Panc1 (cell line): ENCODE data around the gene JAG1.

Experiments
- POLR2AphosphoS5 ChIP-seq: IDR thresholded peaks from 2 replicates; pipeline ENCODE4 v1.6.1; 2012; ENCODE audit warnings: mild to moderate bottlenecking, low read depth, low read length, moderate library complexity
- SIN3A ChIP-seq: IDR thresholded peaks from 2 replicates; pipeline ENCODE4 v1.6.1; 2012; ENCODE audit warnings: low read depth, mild to moderate bottlenecking, low read length, moderate library complexity, borderline replicate concordance; ENCODE audit not compliant: insufficient read depth
- TF ChIP-seq, protein P1 (sequence below): fragments of 450-650 bp; IDR thresholded peaks from 2 replicates; pipeline ENCODE4 v1.5.1; 2017; ENCODE audit warnings: mild to moderate bottlenecking
- TF ChIP-seq, protein P2 (sequence below), 2 experiments: IDR thresholded peaks; 2 replicates each; pipeline ENCODE4 v1.6.1; 2011 to 2012; ENCODE audit warnings: low read depth in 2 of 2, control low read depth in 1 of 2, low read length in 1 of 2, mild to moderate bottlenecking in 1 of 2, moderate library complexity in 1 of 2; ENCODE audit not compliant: insufficient read depth in 1 of 2

DNA sequence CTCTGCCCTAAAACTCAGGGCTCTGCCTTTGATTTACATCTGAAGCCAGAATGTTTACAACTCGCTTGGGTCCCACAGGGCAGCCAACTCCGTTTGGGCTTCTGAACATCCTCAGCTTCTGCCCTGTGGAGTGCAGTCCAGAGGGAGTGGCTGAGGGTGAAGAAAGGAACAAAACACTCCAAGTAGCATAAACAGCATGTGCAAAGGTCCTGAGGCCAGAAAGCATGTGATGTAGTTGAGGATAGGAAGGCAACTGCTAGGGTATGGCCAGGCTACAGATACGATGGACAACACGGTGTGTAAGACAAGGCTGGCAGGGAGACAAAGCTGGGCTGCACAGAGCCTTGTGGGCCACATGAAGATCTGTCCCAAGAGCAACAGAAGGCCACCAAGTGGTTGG is 12.5 kb downstream of the JAG1 start:
- TF ChIP-seq, protein P1, sequence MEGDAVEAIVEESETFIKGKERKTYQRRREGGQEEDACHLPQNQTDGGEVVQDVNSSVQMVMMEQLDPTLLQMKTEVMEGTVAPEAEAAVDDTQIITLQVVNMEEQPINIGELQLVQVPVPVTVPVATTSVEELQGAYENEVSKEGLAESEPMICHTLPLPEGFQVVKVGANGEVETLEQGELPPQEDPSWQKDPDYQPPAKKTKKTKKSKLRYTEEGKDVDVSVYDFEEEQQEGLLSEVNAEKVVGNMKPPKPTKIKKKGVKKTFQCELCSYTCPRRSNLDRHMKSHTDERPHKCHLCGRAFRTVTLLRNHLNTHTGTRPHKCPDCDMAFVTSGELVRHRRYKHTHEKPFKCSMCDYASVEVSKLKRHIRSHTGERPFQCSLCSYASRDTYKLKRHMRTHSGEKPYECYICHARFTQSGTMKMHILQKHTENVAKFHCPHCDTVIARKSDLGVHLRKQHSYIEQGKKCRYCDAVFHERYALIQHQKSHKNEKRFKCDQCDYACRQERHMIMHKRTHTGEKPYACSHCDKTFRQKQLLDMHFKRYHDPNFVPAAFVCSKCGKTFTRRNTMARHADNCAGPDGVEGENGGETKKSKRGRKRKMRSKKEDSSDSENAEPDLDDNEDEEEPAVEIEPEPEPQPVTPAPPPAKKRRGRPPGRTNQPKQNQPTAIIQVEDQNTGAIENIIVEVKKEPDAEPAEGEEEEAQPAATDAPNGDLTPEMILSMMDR, result no peak
- TF ChIP-seq, protein P2, sequence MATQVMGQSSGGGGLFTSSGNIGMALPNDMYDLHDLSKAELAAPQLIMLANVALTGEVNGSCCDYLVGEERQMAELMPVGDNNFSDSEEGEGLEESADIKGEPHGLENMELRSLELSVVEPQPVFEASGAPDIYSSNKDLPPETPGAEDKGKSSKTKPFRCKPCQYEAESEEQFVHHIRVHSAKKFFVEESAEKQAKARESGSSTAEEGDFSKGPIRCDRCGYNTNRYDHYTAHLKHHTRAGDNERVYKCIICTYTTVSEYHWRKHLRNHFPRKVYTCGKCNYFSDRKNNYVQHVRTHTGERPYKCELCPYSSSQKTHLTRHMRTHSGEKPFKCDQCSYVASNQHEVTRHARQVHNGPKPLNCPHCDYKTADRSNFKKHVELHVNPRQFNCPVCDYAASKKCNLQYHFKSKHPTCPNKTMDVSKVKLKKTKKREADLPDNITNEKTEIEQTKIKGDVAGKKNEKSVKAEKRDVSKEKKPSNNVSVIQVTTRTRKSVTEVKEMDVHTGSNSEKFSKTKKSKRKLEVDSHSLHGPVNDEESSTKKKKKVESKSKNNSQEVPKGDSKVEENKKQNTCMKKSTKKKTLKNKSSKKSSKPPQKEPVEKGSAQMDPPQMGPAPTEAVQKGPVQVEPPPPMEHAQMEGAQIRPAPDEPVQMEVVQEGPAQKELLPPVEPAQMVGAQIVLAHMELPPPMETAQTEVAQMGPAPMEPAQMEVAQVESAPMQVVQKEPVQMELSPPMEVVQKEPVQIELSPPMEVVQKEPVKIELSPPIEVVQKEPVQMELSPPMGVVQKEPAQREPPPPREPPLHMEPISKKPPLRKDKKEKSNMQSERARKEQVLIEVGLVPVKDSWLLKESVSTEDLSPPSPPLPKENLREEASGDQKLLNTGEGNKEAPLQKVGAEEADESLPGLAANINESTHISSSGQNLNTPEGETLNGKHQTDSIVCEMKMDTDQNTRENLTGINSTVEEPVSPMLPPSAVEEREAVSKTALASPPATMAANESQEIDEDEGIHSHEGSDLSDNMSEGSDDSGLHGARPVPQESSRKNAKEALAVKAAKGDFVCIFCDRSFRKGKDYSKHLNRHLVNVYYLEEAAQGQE (IDR thresholded peaks at IDR 0.05; ENCODE audit: insufficient read depth in 1 of 2, low read depth in 2 of 2, low read length in 1 of 2), result no peak
- TF ChIP-seq POLR2AphosphoS5, result no peak
- TF ChIP-seq SIN3A, result no peak
